ENCODE results near the gene PACS2.

DNA sequence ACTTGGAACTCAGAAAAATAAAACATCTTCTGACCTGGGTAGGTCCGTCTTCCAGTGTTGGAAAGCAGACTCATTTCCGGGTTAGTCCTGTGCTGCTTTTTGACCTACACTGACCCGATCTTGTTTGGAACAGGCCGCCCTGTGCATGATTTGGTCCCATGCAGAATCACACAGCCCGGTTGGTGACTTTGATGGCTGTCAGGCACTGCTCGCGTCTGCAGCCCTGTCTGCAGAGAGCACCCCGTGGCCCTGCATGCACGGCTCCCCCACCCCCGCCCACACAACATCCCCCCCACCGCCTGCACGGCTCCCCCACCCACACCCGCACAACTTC is 31.6 kb downstream of the PACS2 start:
- TF ChIP-seq, protein P1, sequence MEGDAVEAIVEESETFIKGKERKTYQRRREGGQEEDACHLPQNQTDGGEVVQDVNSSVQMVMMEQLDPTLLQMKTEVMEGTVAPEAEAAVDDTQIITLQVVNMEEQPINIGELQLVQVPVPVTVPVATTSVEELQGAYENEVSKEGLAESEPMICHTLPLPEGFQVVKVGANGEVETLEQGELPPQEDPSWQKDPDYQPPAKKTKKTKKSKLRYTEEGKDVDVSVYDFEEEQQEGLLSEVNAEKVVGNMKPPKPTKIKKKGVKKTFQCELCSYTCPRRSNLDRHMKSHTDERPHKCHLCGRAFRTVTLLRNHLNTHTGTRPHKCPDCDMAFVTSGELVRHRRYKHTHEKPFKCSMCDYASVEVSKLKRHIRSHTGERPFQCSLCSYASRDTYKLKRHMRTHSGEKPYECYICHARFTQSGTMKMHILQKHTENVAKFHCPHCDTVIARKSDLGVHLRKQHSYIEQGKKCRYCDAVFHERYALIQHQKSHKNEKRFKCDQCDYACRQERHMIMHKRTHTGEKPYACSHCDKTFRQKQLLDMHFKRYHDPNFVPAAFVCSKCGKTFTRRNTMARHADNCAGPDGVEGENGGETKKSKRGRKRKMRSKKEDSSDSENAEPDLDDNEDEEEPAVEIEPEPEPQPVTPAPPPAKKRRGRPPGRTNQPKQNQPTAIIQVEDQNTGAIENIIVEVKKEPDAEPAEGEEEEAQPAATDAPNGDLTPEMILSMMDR (IDR thresholded peaks at IDR 0.05) = no peak
- TF ChIP-seq POLR2A (IDR thresholded peaks at IDR 0.05) = no peak
- no peak for TF ChIP-seq EP300 (IDR thresholded peaks at IDR 0.05)
